Gastrocnemius medialis (tissue), 4 donors: ENCODE data around the gene AMPH.

Experiments
- POLR2A ChIP-seq, 2 donors: fragments of 450-650 bp; IDR thresholded peaks; one replicate each; pipeline ENCODE4 v1.6.1; 2017; ENCODE audit warnings: antibody characterized with exemption in 2 of 2, mild to moderate bottlenecking in 2 of 2, moderate library complexity in 2 of 2
- TF ChIP-seq, protein P1 (sequence below), 5 experiments: fragments of 450-650 bp in 3 of 5; fragments of 200-600 bp in 2 of 5; sonication (generic) in 2 of 5; IDR thresholded peaks in 4 of 5; conservative IDR thresholded peaks in 1 of 5; 1 replicate in 4 of 5; 2 replicates in 1 of 5; pipeline ENCODE4 v1.5.1; 2016 to 2019; ENCODE audit warnings: antibody characterized with exemption in 5 of 5, mild to moderate bottlenecking in 3 of 5, moderate library complexity in 3 of 5

DNA sequence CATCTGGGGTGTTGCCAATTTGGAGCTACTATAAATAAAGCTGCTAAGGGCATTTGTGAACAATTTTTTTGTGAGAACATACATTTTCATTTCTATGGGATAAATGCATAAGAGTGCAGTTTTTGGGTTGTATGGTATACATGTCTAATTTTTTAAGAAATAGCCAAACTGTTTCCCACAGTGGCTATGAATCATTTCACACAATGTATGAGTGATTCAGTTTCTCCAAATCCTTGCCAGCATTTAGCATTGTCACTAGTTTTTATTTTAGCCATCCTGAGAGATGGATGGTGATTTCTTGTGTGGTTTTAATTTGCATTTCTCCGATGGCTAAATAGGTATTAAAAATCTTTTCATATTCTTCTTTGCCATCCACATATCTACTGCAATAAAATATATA, 105.3 kb downstream of the AMPH start:
- no peak for TF ChIP-seq POLR2A (IDR thresholded peaks at IDR 0.05)
- TF ChIP-seq, protein P1, sequence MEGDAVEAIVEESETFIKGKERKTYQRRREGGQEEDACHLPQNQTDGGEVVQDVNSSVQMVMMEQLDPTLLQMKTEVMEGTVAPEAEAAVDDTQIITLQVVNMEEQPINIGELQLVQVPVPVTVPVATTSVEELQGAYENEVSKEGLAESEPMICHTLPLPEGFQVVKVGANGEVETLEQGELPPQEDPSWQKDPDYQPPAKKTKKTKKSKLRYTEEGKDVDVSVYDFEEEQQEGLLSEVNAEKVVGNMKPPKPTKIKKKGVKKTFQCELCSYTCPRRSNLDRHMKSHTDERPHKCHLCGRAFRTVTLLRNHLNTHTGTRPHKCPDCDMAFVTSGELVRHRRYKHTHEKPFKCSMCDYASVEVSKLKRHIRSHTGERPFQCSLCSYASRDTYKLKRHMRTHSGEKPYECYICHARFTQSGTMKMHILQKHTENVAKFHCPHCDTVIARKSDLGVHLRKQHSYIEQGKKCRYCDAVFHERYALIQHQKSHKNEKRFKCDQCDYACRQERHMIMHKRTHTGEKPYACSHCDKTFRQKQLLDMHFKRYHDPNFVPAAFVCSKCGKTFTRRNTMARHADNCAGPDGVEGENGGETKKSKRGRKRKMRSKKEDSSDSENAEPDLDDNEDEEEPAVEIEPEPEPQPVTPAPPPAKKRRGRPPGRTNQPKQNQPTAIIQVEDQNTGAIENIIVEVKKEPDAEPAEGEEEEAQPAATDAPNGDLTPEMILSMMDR (IDR thresholded peaks at IDR 0.05 in 4 of 5, conservative IDR thresholded peaks at IDR 0.05 in 1 of 5), result no peak
